Activated naive CD4-positive, alpha-beta T cell treated with anti-CD3 and anti-CD28 coated beads, Interleukin-2, amount 50 U/mL, for 24 hours (primary cell): ENCODE measurements around the gene ASB4.
A peak's percentile ranks its signal among the peaks of the same experiment; 100 is the strongest.

ENCODE experiments used
- H3K27ac Mint-ChIP-seq: one replicate; pipeline ENCODE4 v1.8.0; 2021; ENCODE audit warnings: mild to moderate bottlenecking, mixed read lengths
- H3K27me3 Mint-ChIP-seq: one replicate; pipeline ENCODE4 v1.8.0; 2021; ENCODE audit warnings: mixed read lengths
- H3K36me3 Mint-ChIP-seq: one replicate; pipeline ENCODE4 v1.8.0; 2021; ENCODE audit warnings: mixed read lengths
- H3K4me1 Mint-ChIP-seq: one replicate; pipeline ENCODE4 v1.8.0; 2021; ENCODE audit warnings: mixed read lengths
- H3K4me3 Mint-ChIP-seq: one replicate; pipeline ENCODE4 v1.8.0; 2021; ENCODE audit warnings: mild to moderate bottlenecking, mixed read lengths
- H3K9me3 Mint-ChIP-seq: one replicate; pipeline ENCODE4 v1.8.0; 2021; ENCODE audit warnings: mixed read lengths

ASB4 gene

DNA sequence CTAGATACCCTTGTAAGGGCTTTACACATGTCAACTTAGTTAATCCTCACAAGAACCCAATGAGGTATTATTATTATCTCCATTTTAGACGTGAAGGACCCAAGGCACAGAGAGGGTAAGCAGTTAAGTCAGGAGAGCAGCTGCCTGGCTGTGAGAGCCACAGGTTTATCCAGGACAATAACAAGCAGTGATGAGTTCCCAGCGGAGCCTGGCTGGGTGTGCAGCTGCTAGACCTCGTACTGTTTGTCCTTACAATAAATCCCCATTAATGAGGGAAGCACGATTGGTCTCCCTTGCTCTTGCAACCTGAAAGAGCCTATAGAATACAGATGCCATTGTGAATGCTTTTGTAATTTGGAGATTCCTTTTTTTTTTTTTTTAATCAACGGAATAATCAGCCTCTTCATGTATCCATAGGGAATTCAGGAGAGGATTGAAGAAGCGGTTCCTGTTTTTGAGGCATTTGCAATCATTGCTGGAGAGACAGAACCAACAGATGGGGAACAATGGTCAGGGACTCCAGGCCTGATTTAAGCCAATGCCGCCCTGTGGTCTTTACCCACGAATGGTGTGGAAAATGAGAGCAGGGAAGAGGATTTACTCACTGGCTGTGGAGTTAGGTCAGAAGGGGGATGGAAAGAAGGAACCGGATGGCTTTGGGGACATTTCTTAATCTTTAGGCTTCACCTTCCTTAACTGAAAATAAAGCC is 12.3 kb upstream of the ASB4 start:
- H3K4me1 Mint-ChIP-seq: peaks cover 23% of the 10 kb centered on the region
- H3K4me3 Mint-ChIP-seq: no peak overlapping the region
- H3K27ac Mint-ChIP-seq: no peak overlapping the region
- no peaks in the 10 kb centered on the region for H3K9me3 Mint-ChIP-seq
- no peaks in the 10 kb centered on the region for H3K36me3 Mint-ChIP-seq
- peaks cover 1% of the 10 kb centered on the region for H3K27me3 Mint-ChIP-seq

DNA sequence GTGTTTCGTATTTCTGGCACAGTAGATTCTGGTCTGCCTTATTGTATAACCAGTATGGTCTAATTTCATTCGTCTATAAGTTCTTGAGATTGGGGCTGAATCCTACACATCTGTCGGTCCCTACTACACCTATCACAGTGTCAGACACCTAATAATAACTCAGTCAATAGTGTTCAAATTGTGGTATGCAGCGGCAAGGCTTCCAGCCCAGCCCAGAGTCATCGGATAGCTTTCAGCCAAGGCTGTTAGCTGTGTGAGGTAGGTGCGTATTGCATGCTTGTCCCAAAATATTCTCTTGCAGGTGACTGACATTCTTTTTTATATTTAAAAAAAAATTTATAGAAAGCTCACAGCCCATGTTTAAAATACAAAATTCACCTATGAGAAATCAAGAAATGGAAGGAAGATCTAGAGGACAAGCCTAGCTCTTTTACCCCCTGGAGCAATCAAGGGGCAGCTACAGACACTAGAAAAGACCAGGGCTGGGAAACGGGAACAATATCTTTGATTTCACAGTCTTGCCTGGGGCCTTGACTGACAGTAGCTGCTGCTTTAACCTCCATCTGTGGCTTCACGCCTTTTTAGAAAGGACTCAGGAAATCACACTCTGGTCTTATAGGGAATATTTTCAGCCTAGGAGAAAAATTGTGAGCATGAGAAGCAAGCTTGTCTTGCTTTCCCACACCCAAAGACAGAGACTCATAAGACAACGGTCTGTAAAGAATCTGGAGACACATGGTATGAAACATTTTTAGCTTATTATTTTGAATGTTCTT is 9.5 kb upstream of the ASB4 start:
- Mint-ChIP-seq H3K27ac (no peak overlapping the region), H3K9me3 (no peaks in the 10 kb centered on the region)

DNA sequence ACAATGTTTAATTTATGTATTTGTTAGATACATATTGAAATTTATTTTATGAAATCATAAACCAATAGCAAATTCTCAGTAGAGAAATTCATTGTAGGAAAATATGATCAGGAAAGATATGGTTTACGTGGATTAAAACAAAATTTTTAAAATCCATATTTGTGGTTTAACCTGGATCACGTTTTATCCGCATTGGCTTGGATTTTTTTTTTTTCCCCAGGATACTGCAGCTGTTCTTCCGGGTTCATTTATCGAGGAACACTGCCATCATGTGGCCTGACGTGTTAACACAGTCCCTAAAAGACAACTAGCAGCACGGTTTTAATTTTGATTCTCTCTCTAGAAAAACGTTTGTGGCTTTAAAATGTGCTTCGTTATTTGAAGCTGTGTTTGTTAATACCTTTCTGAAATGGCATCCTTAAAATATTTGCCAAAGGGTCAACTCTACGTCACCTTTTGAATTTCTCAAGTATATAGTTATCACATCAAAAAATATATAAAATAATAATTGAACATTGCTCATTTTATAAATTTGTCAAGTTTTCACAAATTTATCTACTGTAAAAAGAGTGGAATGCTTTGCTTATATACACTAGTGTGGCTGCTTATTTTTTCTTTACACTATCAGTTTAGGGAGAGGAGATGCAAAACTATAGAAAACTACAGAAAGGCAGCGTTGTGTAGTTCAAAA is 8.7 kb upstream of the ASB4 start:
- no peak overlapping the region for H3K4me3 Mint-ChIP-seq
- H3K36me3 Mint-ChIP-seq: no peaks in the 10 kb centered on the region
- H3K27ac Mint-ChIP-seq: no peak overlapping the region
- peaks cover 4% of the 10 kb centered on the region for H3K4me1 Mint-ChIP-seq
- H3K27me3 Mint-ChIP-seq: peaks cover 3% of the 10 kb centered on the region
- H3K9me3 Mint-ChIP-seq: no peaks in the 10 kb centered on the region

More for the DNA sequence above, 9.5 kb upstream of the ASB4 start:
- Mint-ChIP-seq H3K4me1 (peaks cover 4% of the 10 kb centered on the region), H3K36me3 (no peaks in the 10 kb centered on the region), H3K4me3 (no peak overlapping the region), H3K27me3 (peaks cover 3% of the 10 kb centered on the region)

DNA sequence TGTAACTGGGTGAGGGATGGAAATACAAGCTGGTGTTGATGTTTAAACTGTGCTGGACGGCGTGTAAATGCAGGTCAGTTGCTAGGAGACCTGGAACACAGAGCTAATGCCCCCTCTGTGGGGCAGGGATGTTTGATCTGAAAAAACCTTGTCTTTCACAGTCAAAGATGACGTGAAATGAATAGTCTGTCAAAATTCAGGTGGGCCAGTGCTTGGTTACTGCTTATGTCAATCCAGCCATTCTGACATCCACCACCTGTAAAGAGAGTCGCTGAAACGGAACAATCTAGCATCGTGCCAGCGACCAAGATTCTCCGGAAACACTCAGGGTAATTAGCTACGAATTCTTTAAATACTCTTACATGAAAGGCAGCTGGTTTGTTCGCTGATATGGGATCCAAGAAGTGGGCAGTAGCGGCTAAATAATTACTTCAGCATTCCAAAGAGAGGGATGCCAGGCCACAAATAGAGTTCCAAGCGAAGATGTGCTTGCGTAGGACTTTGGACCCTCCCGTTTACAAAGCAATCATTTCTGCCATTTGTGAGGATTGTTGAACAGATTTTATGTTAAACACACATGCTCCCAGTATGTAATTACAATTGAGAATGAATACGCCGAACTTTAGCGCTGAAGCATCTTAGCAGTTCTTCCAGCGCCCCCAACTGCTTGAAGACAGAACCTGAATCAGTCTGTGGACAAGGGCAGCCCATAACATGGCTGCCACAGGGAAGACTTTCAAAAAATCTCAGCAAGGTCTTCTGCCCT is 7.3 kb upstream of the ASB4 start:
- Mint-ChIP-seq H3K27me3 (peaks cover 3% of the 10 kb centered on the region), H3K27ac (no peak overlapping the region)

DNA sequence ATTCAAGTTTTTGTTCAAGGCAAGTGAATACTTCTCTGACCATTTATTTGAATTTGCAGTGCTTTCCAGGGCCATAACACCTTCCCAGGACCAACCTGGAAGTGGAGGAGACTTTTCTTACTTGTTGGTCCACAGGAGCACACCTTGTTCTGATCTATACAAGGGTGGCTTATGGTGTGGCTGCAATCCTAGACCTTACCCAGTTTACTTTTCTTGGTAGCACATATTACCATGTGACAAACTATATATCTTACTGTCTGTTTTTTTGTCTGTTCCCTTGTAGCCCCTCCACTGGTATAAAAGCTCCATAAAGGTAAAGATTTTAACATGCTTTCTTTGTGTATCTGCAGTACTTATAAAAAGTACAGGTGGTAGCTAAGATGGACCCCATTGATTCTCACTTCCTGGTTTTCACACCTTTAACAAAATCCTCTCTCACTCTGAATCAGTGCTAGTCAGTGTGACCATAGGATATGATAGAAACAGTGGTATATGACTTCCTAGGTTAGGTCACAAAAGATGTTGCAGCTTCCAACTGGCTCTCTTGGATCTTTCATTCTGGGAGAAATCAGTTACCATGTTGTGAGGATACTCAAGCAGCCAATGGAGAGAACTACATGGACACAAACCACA is 5.6 kb upstream of the ASB4 start:
- Mint-ChIP-seq H3K27me3 (peaks cover 3% of the 10 kb centered on the region), H3K27ac (no peak overlapping the region), H3K4me3 (no peak overlapping the region), H3K9me3 (no peaks in the 10 kb centered on the region), H3K36me3 (no peaks in the 10 kb centered on the region), H3K4me1 (peaks cover 4% of the 10 kb centered on the region)

More for the DNA sequence above, 7.3 kb upstream of the ASB4 start:
- Mint-ChIP-seq H3K4me1 (peaks cover 4% of the 10 kb centered on the region), H3K4me3 (no peak overlapping the region), H3K36me3 (no peaks in the 10 kb centered on the region), H3K9me3 (no peaks in the 10 kb centered on the region)

DNA sequence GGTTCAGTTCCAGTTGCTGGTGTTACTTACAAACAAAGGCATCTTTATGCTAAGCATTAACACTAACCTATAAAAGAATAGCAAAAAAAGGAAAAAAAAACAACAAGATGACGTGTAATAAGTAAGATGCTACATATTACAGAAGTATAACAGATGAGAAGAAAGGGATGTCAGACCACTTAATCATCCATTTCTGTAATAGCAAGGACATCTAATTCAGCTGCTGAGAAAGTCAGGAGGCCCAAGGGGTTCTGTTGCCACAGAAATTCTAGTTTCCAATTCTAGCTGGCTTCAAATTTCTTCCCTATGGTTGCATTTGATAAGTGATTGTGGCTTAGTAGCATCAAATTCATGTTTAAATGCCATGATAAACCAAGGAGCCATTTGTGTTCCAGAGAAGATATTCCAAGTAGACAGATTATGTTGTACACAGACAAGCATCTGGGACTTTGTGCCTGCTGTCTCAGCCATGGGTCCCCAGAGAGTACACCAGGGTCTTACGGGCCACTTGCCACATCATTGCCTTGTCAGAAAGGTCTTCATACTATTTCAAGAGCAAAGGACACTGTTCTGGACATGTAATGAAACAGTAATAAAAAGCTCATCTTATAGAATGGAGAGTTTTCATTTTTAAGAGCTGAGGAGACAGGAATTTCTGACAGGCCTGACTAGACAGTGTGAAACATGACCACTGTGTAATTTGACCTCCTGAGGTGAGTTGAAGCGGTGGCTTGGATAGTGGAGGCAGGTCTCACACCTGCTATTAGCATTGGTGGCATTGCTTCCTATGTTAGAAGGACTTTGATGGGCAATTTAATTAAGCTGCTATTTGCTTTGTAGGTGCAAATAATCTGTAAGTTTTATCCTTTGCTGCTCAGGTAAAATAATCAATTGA is 4.2 kb upstream of the ASB4 start:
- Mint-ChIP-seq H3K36me3 (no peaks in the 10 kb centered on the region), H3K4me3 (no peak overlapping the region), H3K9me3 (no peaks in the 10 kb centered on the region), H3K27me3 (peaks cover 5% of the 10 kb centered on the region), H3K4me1 (peaks cover 4% of the 10 kb centered on the region), H3K27ac (no peak overlapping the region)

DNA sequence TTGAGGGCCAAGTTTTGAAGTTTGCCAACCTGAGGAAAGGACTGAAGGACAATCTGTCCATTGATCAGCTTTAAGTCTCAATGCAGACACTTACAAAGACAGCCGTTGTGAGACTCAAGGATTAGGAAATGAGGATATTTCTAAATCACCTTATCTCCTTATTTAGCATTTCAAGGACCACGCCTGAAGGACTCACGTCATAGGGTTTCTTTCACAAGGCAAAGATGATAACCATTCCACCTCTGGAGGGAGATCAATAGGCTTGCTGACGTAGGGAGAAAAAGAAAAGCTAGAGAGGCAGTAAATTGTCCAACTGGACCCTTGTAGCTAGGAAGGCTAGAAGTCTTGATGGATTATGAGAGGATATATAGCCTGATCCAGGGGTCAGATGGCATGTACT is 3.3 kb upstream of the ASB4 start:
- H3K27me3 Mint-ChIP-seq: peaks cover 4% of the 10 kb centered on the region
- no peak overlapping the region for H3K4me3 Mint-ChIP-seq
- H3K27ac Mint-ChIP-seq: no peak overlapping the region
- H3K9me3 Mint-ChIP-seq: no peaks in the 10 kb centered on the region
- no peaks in the 10 kb centered on the region for H3K4me1 Mint-ChIP-seq
- no peaks in the 10 kb centered on the region for H3K36me3 Mint-ChIP-seq

DNA sequence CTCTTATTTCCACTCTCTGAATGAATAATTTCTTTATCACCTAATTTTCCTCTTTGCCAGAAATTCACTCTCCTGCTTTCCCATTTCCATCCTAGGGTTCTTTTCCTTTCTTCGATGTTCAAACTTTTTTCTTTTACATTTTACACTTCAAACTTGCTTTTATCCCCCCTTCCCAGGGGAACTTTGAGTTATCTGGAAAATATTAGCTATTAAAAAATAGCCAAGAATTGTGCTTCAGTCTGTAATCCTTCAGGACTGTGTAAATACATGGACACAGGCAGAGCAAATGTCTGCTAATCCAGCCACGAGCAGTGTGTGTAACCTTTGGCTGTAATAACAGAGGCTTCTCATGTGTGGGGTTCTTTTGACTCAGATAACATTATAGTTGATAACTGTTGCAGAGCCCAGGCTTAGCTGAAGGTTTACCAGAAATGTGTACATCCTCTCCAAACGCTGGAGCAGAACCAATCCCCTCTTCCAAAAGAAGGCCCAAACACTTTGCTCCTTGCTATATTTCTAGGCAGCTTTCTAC is 4.6 kb downstream of the ASB4 start:
- Mint-ChIP-seq H3K27me3 (peaks cover 4% of the 10 kb centered on the region), H3K36me3 (no peaks in the 10 kb centered on the region), H3K4me3 (no peak overlapping the region), H3K4me1 (no peaks in the 10 kb centered on the region), H3K27ac (peak overlapping the region; percentile 23), H3K9me3 (no peaks in the 10 kb centered on the region)

DNA sequence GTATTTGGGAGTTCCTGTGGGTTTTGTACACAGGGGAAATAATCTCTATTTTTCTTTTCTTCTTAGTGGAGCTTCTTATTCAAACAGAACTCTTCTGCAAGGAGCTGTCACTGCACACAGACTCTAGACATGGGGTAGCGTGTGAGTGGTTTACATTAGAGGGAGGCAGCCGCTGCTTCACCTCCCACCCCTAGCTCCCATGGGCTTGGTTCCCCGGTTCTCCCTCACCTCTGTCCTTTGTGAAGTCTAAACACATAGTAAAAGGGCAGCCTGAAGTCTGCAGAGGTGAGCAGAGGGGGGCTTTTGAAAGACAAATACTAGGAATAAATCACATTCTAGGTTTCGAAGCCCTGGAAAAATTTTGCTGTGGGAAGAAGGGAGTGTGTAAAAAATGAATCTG is 5.5 kb downstream of the ASB4 start:
- Mint-ChIP-seq H3K9me3 (no peaks in the 10 kb centered on the region), H3K4me1 (no peaks in the 10 kb centered on the region), H3K27ac (no peak overlapping the region), H3K4me3 (no peak overlapping the region), H3K36me3 (no peaks in the 10 kb centered on the region), H3K27me3 (peaks cover 2% of the 10 kb centered on the region)

DNA sequence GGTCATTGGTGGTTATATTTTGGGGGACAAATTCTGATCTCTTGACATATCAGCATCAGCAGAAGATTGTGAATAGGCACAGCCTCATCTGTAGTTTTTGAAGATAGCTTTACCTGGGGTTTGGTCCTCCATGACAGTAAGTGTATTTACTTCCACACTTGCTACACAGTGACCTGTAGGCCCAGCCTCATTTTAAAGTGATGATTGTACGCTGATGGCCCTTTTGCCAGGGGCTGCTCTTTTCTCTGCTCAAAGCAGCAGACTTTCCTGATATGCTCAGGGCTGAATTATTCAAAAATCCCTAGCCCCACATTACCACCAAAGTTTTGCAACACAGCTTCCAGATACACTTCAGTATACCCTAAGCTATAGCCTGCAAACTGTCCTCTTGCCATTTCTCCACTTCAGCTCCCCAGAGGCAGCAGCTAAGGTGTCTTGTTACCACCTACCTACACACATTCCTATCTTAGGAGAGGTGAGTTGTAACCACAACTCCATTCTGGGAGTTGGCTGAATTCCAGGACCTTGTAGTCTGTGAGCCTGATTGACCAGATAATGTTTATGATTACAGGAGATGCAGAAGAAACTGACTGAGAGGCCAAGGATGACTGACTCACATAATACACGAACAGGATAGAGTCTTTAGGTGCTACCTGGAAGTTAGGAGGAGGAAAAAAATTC is 6.0 kb downstream of the ASB4 start:
- no peaks in the 10 kb centered on the region for H3K9me3 Mint-ChIP-seq
- H3K4me3 Mint-ChIP-seq: no peak overlapping the region
- no peaks in the 10 kb centered on the region for H3K36me3 Mint-ChIP-seq
- peaks cover 1% of the 10 kb centered on the region for H3K27me3 Mint-ChIP-seq
- H3K27ac Mint-ChIP-seq: no peak overlapping the region
- H3K4me1 Mint-ChIP-seq: no peaks in the 10 kb centered on the region

DNA sequence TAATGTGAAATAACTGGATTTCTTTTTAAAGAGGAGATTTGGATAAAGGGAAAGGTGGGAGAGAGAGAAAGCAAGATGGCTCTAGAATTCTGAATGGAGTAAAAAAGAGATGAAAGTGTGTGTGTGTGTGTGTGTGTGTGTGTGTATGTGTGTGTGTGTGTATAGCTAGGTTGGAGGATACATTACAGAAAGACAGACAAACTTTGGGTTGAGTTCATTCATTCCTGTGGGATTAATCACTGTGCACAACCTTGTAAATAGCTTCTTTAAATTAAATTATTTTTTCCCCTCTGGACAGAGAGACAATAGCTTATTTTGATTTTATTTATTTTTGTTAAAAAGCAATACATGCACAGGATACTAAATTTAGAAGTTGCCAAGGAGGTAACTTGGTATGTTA is 7.5 kb downstream of the ASB4 start:
- Mint-ChIP-seq H3K4me3 (no peak overlapping the region), H3K4me1 (no peaks in the 10 kb centered on the region), H3K36me3 (no peaks in the 10 kb centered on the region), H3K9me3 (no peaks in the 10 kb centered on the region), H3K27me3 (peaks cover 3% of the 10 kb centered on the region), H3K27ac (no peak overlapping the region)

DNA sequence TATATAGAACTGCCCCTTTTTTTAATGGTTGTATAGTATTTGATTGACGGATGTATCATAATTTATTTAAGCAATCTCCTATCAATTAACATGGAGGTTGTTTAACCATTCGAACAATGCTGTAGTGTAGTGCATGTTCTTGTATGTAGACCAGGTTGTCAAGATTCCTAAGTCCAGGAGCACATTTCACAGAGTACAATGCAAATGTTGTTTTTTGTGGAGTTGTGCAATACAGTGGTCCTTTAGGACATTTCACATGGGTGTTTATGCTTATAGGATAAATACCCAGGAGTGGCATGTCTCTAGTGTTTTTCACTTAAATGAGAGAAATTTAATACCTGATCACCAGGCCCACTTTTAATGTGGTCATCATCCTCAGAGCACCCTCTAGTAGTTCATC is 8.1 kb downstream of the ASB4 start:
- Mint-ChIP-seq H3K27me3 (peaks cover 3% of the 10 kb centered on the region), H3K36me3 (no peaks in the 10 kb centered on the region), H3K4me3 (no peak overlapping the region), H3K4me1 (no peaks in the 10 kb centered on the region), H3K27ac (no peak overlapping the region), H3K9me3 (no peaks in the 10 kb centered on the region)

DNA sequence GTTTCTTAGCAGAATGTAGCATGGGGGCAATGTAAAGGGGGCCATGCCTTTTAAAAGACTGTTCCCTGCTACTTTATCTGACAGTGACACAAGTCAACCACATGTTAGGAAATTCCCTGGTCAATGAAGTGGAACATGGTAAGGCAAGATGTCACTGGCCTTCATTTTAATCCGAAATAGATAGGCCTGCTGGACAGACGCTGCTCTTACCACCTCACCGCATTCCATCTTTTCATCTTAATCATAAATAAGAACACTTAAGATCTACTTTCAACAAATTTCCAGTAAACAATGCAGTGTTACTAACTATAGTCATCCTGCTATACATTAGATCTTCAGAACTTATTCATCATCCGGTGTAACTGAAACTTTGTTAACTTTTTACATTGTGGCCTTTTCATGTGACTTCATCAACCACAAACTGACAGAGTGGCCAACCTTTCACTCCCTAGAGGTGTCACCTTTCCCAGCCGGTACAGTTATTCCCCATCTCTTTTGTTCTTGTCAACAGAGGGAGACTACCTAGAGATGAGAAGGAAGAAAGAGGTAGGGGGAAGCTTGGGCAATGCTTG is 15.6 kb downstream of the ASB4 start:
- peaks cover 15% of the 10 kb centered on the region for H3K27me3 Mint-ChIP-seq
- H3K9me3 Mint-ChIP-seq: no peaks in the 10 kb centered on the region
- no peak overlapping the region for H3K27ac Mint-ChIP-seq
- no peaks in the 10 kb centered on the region for H3K36me3 Mint-ChIP-seq
- peaks cover 18% of the 10 kb centered on the region for H3K4me1 Mint-ChIP-seq
- H3K4me3 Mint-ChIP-seq: no peak overlapping the region
